Stomach (tissue), 8 donors: Measurements from ENCODE around the gene ZNG1A. TPM values are rescaled to one million over a fixed set of nuclear protein-coding genes. Genes with fewer than 3 reads are reported as not detected.

Experiments
- polyA plus RNA-seq, 3 donors: library from polyadenylated mRNA; stranded (reverse); fragments of 200-250 nt; gene quantifications; one replicate each; pipeline ENCODE4 v1.2.3, GENCODE V29; 2013
- total RNA-seq, 5 donors: library from RNA; depleted of rRNA; stranded (reverse); fragments of >200 nt; gene quantifications; one replicate each; pipeline versions ENCODE4 v1.1.0 to v1.2.3, GENCODE V29; 2014 to 2016
- donor health status: healthy with polysubstance abuse.
- donor health status: Bipolar disorder and iron deficiency.
- donor health status: healthy.

ZNG1A gene
- total and polyA plus RNA-seq, 8 donors: 9.3 to 59.7 (median 32.1) TPM

Other genes starting within 250 kb of the ZNG1A start
- 10 to 100 TPM in 1 of 5 donors, 1 to 10 TPM in 4; 2.9 to 29.9 (median 6.5) TPM for gene WASHC1, start 149.6 kb downstream of the ZNG1A start, total RNA-seq
- 10 to 100 TPM; 23.0 to 69.0 (median 32.7) TPM for gene WASHC1, start 149.6 kb downstream of the ZNG1A start, polyA plus RNA-seq
- 1 to 10 TPM in 1 of 5 donors, not detected in 4; 1.8 TPM for gene FOXD4, start 60.6 kb downstream of the ZNG1A start, total RNA-seq
- under 1 TPM in 2 of 3 donors, not detected in 1; 0.25 to 0.50 TPM for gene FOXD4, start 60.6 kb downstream of the ZNG1A start, polyA plus RNA-seq
- gene DOCK8, start 35.8 kb upstream of the ZNG1A start, total RNA-seq: 100 to 1,000 TPM in 1 of 5 donors, 10 to 100 TPM in 3, 1 to 10 TPM in 1; 6.6 to 191 (median 19.7) TPM
- gene DOCK8, start 35.8 kb upstream of the ZNG1A start, polyA plus RNA-seq: 1 to 10 TPM; 2.8 to 3.3 (median 2.9) TPM